ENCODE results near the gene PAX8.

DNA sequence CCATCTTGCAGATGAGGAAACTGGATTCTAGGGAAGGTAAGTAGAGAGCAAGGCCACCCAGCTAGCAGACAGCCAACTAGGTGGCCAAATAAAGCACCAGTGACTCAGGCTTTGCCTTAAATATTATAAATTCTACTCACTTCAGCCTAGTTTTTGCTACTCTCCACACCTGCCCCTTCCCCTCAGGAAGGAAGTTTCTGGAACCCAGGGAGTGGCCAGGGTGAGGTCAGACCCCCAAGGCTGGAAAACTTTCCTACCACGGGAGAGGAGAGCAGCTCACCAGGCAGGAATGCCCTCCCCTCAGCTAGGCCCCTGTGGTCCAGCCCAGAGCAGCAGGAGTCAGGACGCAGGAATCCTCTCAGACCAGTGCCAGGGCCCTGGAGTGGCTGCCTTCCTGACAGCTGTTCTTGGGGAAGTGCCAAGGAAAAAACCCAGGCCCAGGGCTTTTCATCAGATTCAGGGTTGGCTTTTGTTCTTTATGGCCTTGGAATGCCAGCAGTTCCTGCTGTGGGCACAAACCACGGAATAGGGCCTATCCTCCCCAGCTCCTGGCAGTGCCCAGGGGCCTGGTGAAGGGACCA lies 5.1 kb upstream of the PAX8 start:
- TF ChIP-seq YY1 (IDR thresholded peaks at IDR 0.05; ENCODE audit: insufficient read depth, insufficient read length), result no peak
- TF ChIP-seq ZNF274 (IDR thresholded peaks at IDR 0.05; ENCODE audit: low read depth, low read length), result no peak
